SU-DHL-6 (cell line): ENCODE data around the gene C17orf78.
"Not testable (repeated sequence)": the region's sequence is repeated elsewhere in the genome, so short reads cannot be mapped to it uniquely, and the experiment has no call there.

ENCODE experiments used
- EZH2phosphoT487 ChIP-seq: fragments of 200-600 bp; sonication (generic), shearing (Covaris generic); conservative IDR thresholded peaks from 2 replicates; pipeline ENCODE4 v1.6.1; 2018; ENCODE audit warnings: mild to moderate bottlenecking, antibody characterized with exemption, low read length, moderate library complexity, mixed read lengths
- TF ChIP-seq, protein P1 (sequence below): fragments of 200-600 bp; sonication (generic); IDR thresholded peaks from one replicate; pipeline ENCODE4 v1.5.1; 2017; ENCODE audit warnings: antibody characterized with exemption, mild to moderate bottlenecking, low read length, moderate library complexity; ENCODE audit not compliant: insufficient read depth, poor library complexity, severe bottlenecking

DNA sequence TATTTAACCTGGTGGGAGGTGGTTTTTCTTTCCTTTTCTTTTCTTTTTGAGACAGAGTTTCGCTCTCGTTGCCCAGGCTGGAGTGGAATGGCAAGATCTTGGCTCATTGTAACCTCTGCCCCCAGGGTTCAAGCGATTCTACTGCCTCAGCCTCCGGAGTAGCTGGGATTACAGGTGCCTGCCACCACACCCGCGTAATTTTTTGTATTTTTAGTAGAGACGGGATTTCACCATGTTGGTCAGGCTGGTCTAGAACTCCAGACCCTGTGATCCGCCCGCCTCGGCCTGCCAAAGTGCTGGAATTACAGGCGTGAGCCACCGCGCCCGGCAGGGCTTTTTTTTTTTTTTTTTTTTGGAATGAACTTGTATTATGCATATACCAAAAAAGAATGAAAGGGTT is 29.7 kb downstream of the C17orf78 start:
- TF ChIP-seq, protein P1, sequence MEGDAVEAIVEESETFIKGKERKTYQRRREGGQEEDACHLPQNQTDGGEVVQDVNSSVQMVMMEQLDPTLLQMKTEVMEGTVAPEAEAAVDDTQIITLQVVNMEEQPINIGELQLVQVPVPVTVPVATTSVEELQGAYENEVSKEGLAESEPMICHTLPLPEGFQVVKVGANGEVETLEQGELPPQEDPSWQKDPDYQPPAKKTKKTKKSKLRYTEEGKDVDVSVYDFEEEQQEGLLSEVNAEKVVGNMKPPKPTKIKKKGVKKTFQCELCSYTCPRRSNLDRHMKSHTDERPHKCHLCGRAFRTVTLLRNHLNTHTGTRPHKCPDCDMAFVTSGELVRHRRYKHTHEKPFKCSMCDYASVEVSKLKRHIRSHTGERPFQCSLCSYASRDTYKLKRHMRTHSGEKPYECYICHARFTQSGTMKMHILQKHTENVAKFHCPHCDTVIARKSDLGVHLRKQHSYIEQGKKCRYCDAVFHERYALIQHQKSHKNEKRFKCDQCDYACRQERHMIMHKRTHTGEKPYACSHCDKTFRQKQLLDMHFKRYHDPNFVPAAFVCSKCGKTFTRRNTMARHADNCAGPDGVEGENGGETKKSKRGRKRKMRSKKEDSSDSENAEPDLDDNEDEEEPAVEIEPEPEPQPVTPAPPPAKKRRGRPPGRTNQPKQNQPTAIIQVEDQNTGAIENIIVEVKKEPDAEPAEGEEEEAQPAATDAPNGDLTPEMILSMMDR = not testable (repeated sequence)
- TF ChIP-seq EZH2phosphoT487 = not testable (repeated sequence)
